K562 (cell line): ENCODE data around the gene NKD1. TPM values are rescaled to one million over a fixed set of nuclear protein-coding genes. Genes with fewer than 3 reads are reported as not detected.

ENCODE experiments used
- ATAC-seq: fragments of 200-7000 bp; cut with Tn5 transposase; 3 replicates; pipeline ENCODE4 v1.9.1; 2020; ENCODE audit warnings: moderate library complexity
- BruUV-seq: library from RNA; stranded (reverse); fragments of 400-500 nt; replicated peaks from 2 replicates; lab custom pipeline; 2021; lab: Mats Ljungman, UMichigan
- CTCF ChIA-PET: fragments of 300-600 bp; formaldehyde crosslinking; extraction: SDS; loops from one replicate; lab custom pipeline; 2021; ENCODE audit warnings: low intra/inter-chr PET ratio; lab: Yijun Ruan, JAX
- POLR2A ChIA-PET: fragments of 300-600, 350-650 bp; sonication (Branson Sonifier 250); formaldehyde crosslinking; extraction: SDS; loops from one replicate; lab custom pipeline; 2021; ENCODE audit warnings: antibody characterized with exemption, inconsistent platforms; lab: Yijun Ruan, JAX
- DNase-seq, 4 experiments: peaks; one replicate each; pipeline versions ENCODE4 v3.0.0 to v3.0.0-alpha.2; 2011 to 2018; ENCODE audit warnings: low spot score in 3 of 4, mixed read lengths in 3 of 4; ENCODE audit errors: extremely low read depth in 1 of 4
- FAIRE-seq: peaks from 2 replicates; lab custom pipeline; 2011; peaks lifted over from hg19 to GRCh38; lab: Jason Lieb, UNC
- H2AFZ ChIP-seq: 2 replicates; pipeline ENCODE4 v1.6.0; 2011; ENCODE audit warnings: low read depth, low read length, control low read depth, inconsistent platforms
- H3K27ac ChIP-seq: fragments of 200-600 bp; 3 replicates; pipeline ENCODE4 v1.8.0; 2011; ENCODE audit warnings: low read depth, mild to moderate bottlenecking, control low read depth, inconsistent platforms, low read length, moderate library complexity, mixed read lengths; ENCODE audit errors: extremely low read depth
- H3K27me3 ChIP-seq, 2 experiments: fragments of 300-600 bp in 1 of 2; 2 replicates in 1 of 2; 3 replicates in 1 of 2; pipeline versions ENCODE4 v1.6.0 to v1.8.0; 2011; ENCODE audit warnings: inconsistent platforms in 2 of 2, low read length in 2 of 2, mild to moderate bottlenecking in 1 of 2, mixed read lengths in 1 of 2, moderate library complexity in 1 of 2; ENCODE audit not compliant: control insufficient read depth in 2 of 2, insufficient read depth in 2 of 2
- H3K36me3 ChIP-seq: fragments of 300-600 bp; 3 replicates; pipeline ENCODE4 v1.8.0; 2011; ENCODE audit warnings: mild to moderate bottlenecking, low read length, inconsistent platforms; ENCODE audit not compliant: control insufficient read depth, insufficient read depth
- H3K4me1 ChIP-seq, 2 experiments: fragments of 200-600 bp in 1 of 2; replicated peaks in 1 of 2; 2 replicates in 1 of 2; 3 replicates in 1 of 2; pipeline versions ENCODE4 v1.5.1 to v1.8.0; 2011; ENCODE audit warnings: inconsistent platforms in 2 of 2, low read length in 2 of 2, mild to moderate bottlenecking in 1 of 2, mixed read lengths in 1 of 2, moderate library complexity in 1 of 2; ENCODE audit not compliant: control insufficient read depth in 2 of 2, insufficient read depth in 2 of 2
- H3K4me2 ChIP-seq: 2 replicates; pipeline ENCODE4 v1.6.1; 2011; ENCODE audit warnings: low read length, control low read depth, inconsistent platforms, mixed read lengths; ENCODE audit not compliant: insufficient read depth
- H3K4me3 ChIP-seq: fragments of 200-600 bp; sonication (generic), shearing (Covaris generic); 2 replicates; pipeline ENCODE4 v1.5.1; 2016; ENCODE audit warnings: control low read depth, inconsistent platforms
- H3K79me2 ChIP-seq: fragments of 200-600 bp; 3 replicates; pipeline ENCODE4 v1.8.0; 2011; ENCODE audit warnings: low read length, inconsistent platforms; ENCODE audit not compliant: control insufficient read depth, insufficient read depth
- H3K9ac ChIP-seq, 2 experiments: 2 replicates each; pipeline versions ENCODE4 v1.6.0 to v1.6.1; 2011; ENCODE audit warnings: low read depth in 2 of 2, low read length in 2 of 2, control low read depth in 1 of 2, inconsistent platforms in 1 of 2, mild to moderate bottlenecking in 1 of 2, mixed read lengths in 1 of 2; ENCODE audit not compliant: insufficient read depth in 1 of 2
- H3K9me1 ChIP-seq: one replicate; pipeline ENCODE4 v1.6.0; 2011; ENCODE audit warnings: inconsistent platforms, mild to moderate bottlenecking, low read length, moderate library complexity; ENCODE audit not compliant: control insufficient read depth, insufficient read depth
- H3K9me3 ChIP-seq: replicated peaks from 2 replicates; pipeline ENCODE4 v1.5.1; 2011; ENCODE audit warnings: low read depth, low read length, inconsistent platforms; ENCODE audit not compliant: control insufficient read depth, insufficient read depth
- H4K20me1 ChIP-seq: replicated peaks from 2 replicates; pipeline ENCODE4 v1.6.1; 2011; ENCODE audit warnings: low read length, inconsistent platforms, mixed read lengths; ENCODE audit not compliant: control insufficient read depth, insufficient read depth
- ATF7 ChIP-seq: fragments of 450-650 bp; IDR thresholded peaks from 2 replicates; pipeline ENCODE4 v1.7.1; 2014; ENCODE audit warnings: mild to moderate bottlenecking, moderate library complexity
- CBFB ChIP-seq: sonication (generic); formaldehyde crosslinking; IDR thresholded peaks from 2 replicates; pipeline ENCODE4 v1.4.0; 2020; ENCODE audit warnings: mild to moderate bottlenecking, missing genetic modification reagents
- EHMT2 ChIP-seq: fragments of 450-650 bp; IDR thresholded peaks from 2 replicates; pipeline ENCODE4 v1.6.1; 2018; ENCODE audit warnings: antibody characterized with exemption
- HMGN3 ChIP-seq: IDR thresholded peaks from 2 replicates; pipeline ENCODE4 v1.6.1; 2011; ENCODE audit warnings: borderline replicate concordance, low read depth, mild to moderate bottlenecking, mixed read lengths, low read length; ENCODE audit not compliant: insufficient read length; ENCODE audit errors: extremely low read depth
- NFE2L1 ChIP-seq: fragments of 450-650 bp; IDR thresholded peaks from 2 replicates; pipeline ENCODE4 v1.6.1; 2016; ENCODE audit warnings: missing genetic modification characterization, low read depth, mild to moderate bottlenecking, missing compliant biosample characterization, moderate library complexity, borderline replicate concordance
- NR2C1 ChIP-seq, 2 experiments: fragments of 450-650 bp; IDR thresholded peaks; 2 replicates each; pipeline ENCODE4 v1.6.1; 2017; ENCODE audit warnings: mild to moderate bottlenecking in 2 of 2, antibody characterized with exemption in 1 of 2, inconsistent platforms in 1 of 2, missing compliant biosample characterization in 1 of 2, missing genetic modification characterization in 1 of 2
- NR4A1 ChIP-seq, 2 experiments: fragments of 250-450 bp in 1 of 2; fragments of 450-650 bp in 1 of 2; sonication (Bioruptor Pico) in 1 of 2; IDR thresholded peaks; 2 replicates each; pipeline versions ENCODE4 v1.4.0 to v1.6.1; 2016 to 2020; ENCODE audit warnings: mild to moderate bottlenecking in 2 of 2, missing compliant biosample characterization in 1 of 2, missing genetic modification characterization in 1 of 2, moderate library complexity in 1 of 2
- POLR2A ChIP-seq: fragments of 450-650 bp; conservative IDR thresholded peaks from 2 replicates; pipeline ENCODE4 v1.6.1; 2016
- SMAD2 ChIP-seq: fragments of 150-350 bp; IDR thresholded peaks from 2 replicates; pipeline ENCODE4 v1.6.1; 2014; ENCODE audit warnings: low read depth, mild to moderate bottlenecking, low read length
- ZNF133 ChIP-seq: fragments of 250-450 bp; sonication (Bioruptor Pico); IDR thresholded peaks from 2 replicates; pipeline ENCODE4 v1.4.0; 2020; ENCODE audit warnings: mild to moderate bottlenecking
- ZNF830 ChIP-seq: fragments of 250-450 bp; sonication (Bioruptor Pico); IDR thresholded peaks from 2 replicates; pipeline ENCODE4 v1.5.0; 2021; ENCODE audit warnings: mild to moderate bottlenecking
- ZSCAN29 ChIP-seq: fragments of 450-650 bp; IDR thresholded peaks from 2 replicates; pipeline ENCODE4 v1.6.1; 2017
- WGBS: fragments of 100-300 bp; shearing (Covaris generic); methylation state at CpG from one replicate; pipeline ENCODE4 v1.1.6; 2016; ENCODE audit warnings: low coverage, mixed read lengths; ENCODE audit not compliant: insufficient coverage; ENCODE audit errors: missing lambda C conversion rate; 5-methylcytosine and 5-hydroxymethylcytosine counted together
- in situ Hi-C: fragments of 300-500 bp; cut with MboI; formaldehyde crosslinking; loops from 4 replicates; pipeline ENCODE4 v1.15.0; 2018; ENCODE audit warnings: inconsistent platforms, mixed read lengths
- intact Hi-C: fragments of 100-400 bp; cut with micrococcal nuclease; formaldehyde crosslinking; loops from 2 replicates; pipeline ENCODE4 v1.14.2; 2022
- polyA plus RNA-seq, 8 experiments: library from polyadenylated mRNA; depleted of rRNA in 4 of 8; stranded (reverse) in 5 of 8; unstranded in 3 of 8; fragments of >200 nt; fragmentation: Nextera tagmentation in 2 of 8; fragmentation: Illumina TruSeq in 1 of 8; extraction: Ambion mirVana in 2 of 8; extraction: Trizol in 1 of 8; gene quantifications; 2 replicates each; pipeline versions ENCODE4 v1.2.1 to v1.2.3, GENCODE V29; 2011 to 2014; ENCODE audit warnings: inconsistent platforms in 1 of 8, missing spikeins in 1 of 8
- total RNA-seq, 7 experiments: library from RNA; depleted of rRNA in 6 of 7; stranded (reverse); fragments of >200 nt in 6 of 7; fragmentation: Illumina TruSeq in 2 of 7; extraction: Trizol in 2 of 7; gene quantifications; 2 replicates each; pipeline versions ENCODE4 v1.2.1 to v1.2.3, GENCODE V29; 2011 to 2021; ENCODE audit warnings: low replicate concordance in 1 of 7
- TF ChIP-seq, protein P1 (sequence below): fragments of 250-450 bp; sonication (Bioruptor Pico); IDR thresholded peaks from 2 replicates; pipeline ENCODE4 v1.4.0; 2020; ENCODE audit warnings: mild to moderate bottlenecking, moderate library complexity
- TF ChIP-seq, protein P2 (sequence below), 2 experiments: IDR thresholded peaks; 2 replicates each; pipeline ENCODE4 v1.6.1; 2011; ENCODE audit warnings: borderline replicate concordance in 1 of 2, control low read depth in 1 of 2, low read depth in 1 of 2, low read length in 1 of 2, mild to moderate bottlenecking in 1 of 2, mixed read lengths in 1 of 2, moderate library complexity in 1 of 2; ENCODE audit not compliant: insufficient read depth in 1 of 2, insufficient read length in 1 of 2, poor library complexity in 1 of 2, severe bottlenecking in 1 of 2; ENCODE audit errors: extremely low read depth in 1 of 2

NKD1 gene
- total and polyA plus RNA-seq, 9 of the 15 experiments (the other 6 are each of a cell fraction or from before 2014, with no cell fraction given): under 0.01 to 0.24 (median 0.04) TPM; not detected in 2

DNA sequence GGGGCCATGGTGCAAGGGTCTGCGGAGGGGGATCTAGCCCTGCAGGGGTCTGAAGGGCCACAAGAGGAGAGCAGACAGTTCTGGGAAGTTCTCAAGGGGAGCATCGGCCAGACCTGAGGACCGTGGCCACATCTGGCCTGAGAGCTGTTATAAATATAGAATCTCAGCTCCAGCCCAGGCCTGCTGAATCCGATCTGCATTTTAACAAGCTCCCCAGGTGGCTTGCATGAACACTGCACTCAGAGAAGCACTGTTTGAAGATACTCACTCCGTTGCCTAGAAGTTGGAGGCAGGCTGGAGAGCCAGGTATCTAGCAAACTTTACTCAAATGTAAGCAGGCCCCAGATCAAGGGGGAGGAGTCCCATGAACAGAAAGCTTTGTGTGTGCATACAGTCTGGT, 61.3 kb downstream of the NKD1 start:
- intact Hi-C loops (no loop called here), in situ Hi-C loops (no loop called here)
- no peak overlapping the region for H3K9ac ChIP-seq
- no peaks in the 10 kb centered on the region for H3K9me3 ChIP-seq
- H3K4me3 ChIP-seq: no peak overlapping the region
- FAIRE-seq: no peak
- ATAC-seq: no peak
- no peaks in the 10 kb centered on the region for H3K9me1 ChIP-seq
- H3K36me3 ChIP-seq: no peaks in the 10 kb centered on the region
- peaks cover 14% of the 10 kb centered on the region; the same call in 1 of the 2 replicates for H4K20me1 ChIP-seq
- no peaks in the 10 kb centered on the region for H3K79me2 ChIP-seq
- H3K4me1 ChIP-seq: peaks cover 0 to 9% of the 10 kb centered on the region in 2 experiments; a peak in 1 of 5 replicates
- no peak overlapping the region for H3K27ac ChIP-seq
- 0% methylated on average over 5 of the region's 5 CpGs for WGBS
- H3K27me3 ChIP-seq: peaks cover 30 to 72% of the 10 kb centered on the region in 2 experiments
- no TSS peak for BruUV-seq
- H2AFZ ChIP-seq: no peak overlapping the region
- DNase-seq: no peak
- POLR2A ChIA-PET: interaction anchor here (1.4 kb wide), 1 partner anchor 11 kb away, joined by 3 read pairs; no protein-coding TSS in a partner anchor
- TF ChIP-seq CBFB (CRISPR knock-in tag): no peak
- no peak for TF ChIP-seq NFE2L1
- no peak for TF ChIP-seq SMAD2
- TF ChIP-seq NR4A1 (CRISPR knock-in tag; IDR thresholded peaks at IDR 0.05): no peak
- TF ChIP-seq NR4A1 (tag; IDR thresholded peaks at IDR 0.05): no peak
- no peak for TF ChIP-seq ATF7
- TF ChIP-seq, protein P1, sequence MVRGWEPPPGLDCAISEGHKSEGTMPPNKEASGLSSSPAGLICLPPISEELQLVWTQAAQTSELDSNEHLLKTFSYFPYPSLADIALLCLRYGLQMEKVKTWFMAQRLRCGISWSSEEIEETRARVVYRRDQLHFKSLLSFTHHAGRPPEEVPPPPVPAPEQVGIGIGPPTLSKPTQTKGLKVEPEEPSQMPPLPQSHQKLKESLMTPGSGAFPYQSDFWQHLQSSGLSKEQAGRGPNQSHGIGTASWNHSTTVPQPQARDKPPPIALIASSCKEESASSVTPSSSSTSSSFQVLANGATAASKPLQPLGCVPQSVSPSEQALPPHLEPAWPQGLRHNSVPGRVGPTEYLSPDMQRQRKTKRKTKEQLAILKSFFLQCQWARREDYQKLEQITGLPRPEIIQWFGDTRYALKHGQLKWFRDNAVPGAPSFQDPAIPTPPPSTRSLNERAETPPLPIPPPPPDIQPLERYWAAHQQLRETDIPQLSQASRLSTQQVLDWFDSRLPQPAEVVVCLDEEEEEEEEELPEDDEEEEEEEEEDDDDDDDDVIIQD: no peak
- no peak for TF ChIP-seq NR2C1 (IDR thresholded peaks at IDR 0.05)
- TF ChIP-seq NR2C1 (tag; IDR thresholded peaks at IDR 0.05): no peak
- no peak for TF ChIP-seq EHMT2
- no peak for TF ChIP-seq ZNF133 (CRISPR knock-in tag)
- no peak for TF ChIP-seq ZSCAN29
- TF ChIP-seq ZNF830 (CRISPR knock-in tag): no peak
- no peak for TF ChIP-seq POLR2A
- no peak for TF ChIP-seq HMGN3
- TF ChIP-seq, protein P2, sequence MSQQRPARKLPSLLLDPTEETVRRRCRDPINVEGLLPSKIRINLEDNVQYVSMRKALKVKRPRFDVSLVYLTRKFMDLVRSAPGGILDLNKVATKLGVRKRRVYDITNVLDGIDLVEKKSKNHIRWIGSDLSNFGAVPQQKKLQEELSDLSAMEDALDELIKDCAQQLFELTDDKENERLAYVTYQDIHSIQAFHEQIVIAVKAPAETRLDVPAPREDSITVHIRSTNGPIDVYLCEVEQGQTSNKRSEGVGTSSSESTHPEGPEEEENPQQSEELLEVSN (IDR thresholded peaks at IDR 0.05; ENCODE audit: borderline replicate concordance in 1 of 2, extremely low read depth in 1 of 2, insufficient read depth in 1 of 2, insufficient read length in 1 of 2, low read depth in 1 of 2, low read length in 1 of 2, poor library complexity in 1 of 2, severe bottlenecking in 1 of 2): no peak
- TF ChIP-seq, all 486 proteins: peak for 0
- H3K4me2 ChIP-seq: no peak overlapping the region
- CTCF ChIA-PET: no interaction called here
